WERI-Rb-1 (cell line): Measurements from ENCODE around the gene PTPRN2.

Experiments used
- DNase-seq: peaks from one replicate; pipeline ENCODE4 v3.0.0-alpha.2; 2020
- H3K27ac ChIP-seq: fragments of 250-450 bp; sonication (Bioruptor Pico); 2 replicates; pipeline ENCODE4 v1.5.1; 2020; ENCODE audit warnings: mild to moderate bottlenecking, moderate library complexity
- H3K27me3 ChIP-seq: fragments of 250-450 bp; sonication (Bioruptor Pico); 2 replicates; pipeline ENCODE4 v1.5.1; 2021; ENCODE audit warnings: mild to moderate bottlenecking, low read depth, moderate library complexity; ENCODE audit not compliant: insufficient read depth, severe bottlenecking
- H3K36me3 ChIP-seq: fragments of 250-450 bp; sonication (Bioruptor Pico); 2 replicates; pipeline ENCODE4 v1.5.1; 2020; ENCODE audit warnings: mild to moderate bottlenecking, moderate library complexity
- H3K4me3 ChIP-seq: 2 replicates; pipeline ENCODE4 v1.5.1; 2011; ENCODE audit warnings: low read depth, mild to moderate bottlenecking, control low read depth, low read length
- H3K9me3 ChIP-seq: fragments of 250-450 bp; sonication (Bioruptor Pico); 2 replicates; pipeline ENCODE4 v1.5.1; 2021; ENCODE audit warnings: mild to moderate bottlenecking, moderate library complexity; ENCODE audit not compliant: severe bottlenecking
- TF ChIP-seq, protein P1 (sequence below): IDR thresholded peaks from 2 replicates; pipeline ENCODE4 v1.5.1; 2011; ENCODE audit warnings: low read depth, mild to moderate bottlenecking, control low read depth, inconsistent platforms, low read length

Gene PTPRN2

DNA sequence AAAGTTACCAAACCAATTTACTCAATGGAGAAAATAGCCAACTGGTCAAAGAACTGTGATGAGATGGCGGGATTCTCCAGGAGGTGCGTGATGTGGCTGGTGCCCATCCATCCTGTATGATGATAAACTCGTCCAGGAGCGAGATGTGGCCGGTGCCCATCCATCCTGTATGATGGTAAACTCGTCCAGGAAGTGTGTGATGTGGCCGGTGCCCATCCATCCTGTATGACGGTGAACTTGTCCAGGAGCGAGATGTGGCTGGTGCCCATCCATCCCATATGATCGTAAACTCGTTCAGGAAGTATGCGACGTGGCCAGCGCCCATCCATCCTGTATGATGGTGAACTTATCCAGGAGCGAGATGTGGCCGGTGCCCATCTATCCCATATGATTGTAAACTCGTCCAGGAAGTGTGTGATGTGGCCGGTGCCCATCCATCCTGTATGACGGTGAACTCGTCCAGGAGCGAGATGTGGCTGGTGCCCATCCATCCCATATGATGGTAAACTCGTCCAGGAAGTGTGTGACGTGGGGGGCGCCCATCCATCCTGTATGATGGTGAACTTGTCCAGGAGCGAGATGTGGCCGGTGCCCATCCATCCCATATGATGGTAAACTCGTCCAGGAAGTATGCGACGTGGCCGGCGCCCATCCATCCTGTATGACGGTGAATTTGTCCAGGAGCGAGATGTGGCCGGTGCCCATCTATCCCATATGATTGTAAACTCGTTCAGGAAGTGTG, 754.6 kb downstream of the PTPRN2 start:
- H3K27me3 ChIP-seq, result no peaks in the 10 kb centered on the region
- no peak for DNase-seq
- no peak overlapping the region for H3K27ac ChIP-seq
- no peaks in the 10 kb centered on the region for H3K36me3 ChIP-seq
- no peaks in the 10 kb centered on the region for H3K9me3 ChIP-seq
- TF ChIP-seq, protein P1, sequence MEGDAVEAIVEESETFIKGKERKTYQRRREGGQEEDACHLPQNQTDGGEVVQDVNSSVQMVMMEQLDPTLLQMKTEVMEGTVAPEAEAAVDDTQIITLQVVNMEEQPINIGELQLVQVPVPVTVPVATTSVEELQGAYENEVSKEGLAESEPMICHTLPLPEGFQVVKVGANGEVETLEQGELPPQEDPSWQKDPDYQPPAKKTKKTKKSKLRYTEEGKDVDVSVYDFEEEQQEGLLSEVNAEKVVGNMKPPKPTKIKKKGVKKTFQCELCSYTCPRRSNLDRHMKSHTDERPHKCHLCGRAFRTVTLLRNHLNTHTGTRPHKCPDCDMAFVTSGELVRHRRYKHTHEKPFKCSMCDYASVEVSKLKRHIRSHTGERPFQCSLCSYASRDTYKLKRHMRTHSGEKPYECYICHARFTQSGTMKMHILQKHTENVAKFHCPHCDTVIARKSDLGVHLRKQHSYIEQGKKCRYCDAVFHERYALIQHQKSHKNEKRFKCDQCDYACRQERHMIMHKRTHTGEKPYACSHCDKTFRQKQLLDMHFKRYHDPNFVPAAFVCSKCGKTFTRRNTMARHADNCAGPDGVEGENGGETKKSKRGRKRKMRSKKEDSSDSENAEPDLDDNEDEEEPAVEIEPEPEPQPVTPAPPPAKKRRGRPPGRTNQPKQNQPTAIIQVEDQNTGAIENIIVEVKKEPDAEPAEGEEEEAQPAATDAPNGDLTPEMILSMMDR, result no peak
- no peak overlapping the region for H3K4me3 ChIP-seq

DNA sequence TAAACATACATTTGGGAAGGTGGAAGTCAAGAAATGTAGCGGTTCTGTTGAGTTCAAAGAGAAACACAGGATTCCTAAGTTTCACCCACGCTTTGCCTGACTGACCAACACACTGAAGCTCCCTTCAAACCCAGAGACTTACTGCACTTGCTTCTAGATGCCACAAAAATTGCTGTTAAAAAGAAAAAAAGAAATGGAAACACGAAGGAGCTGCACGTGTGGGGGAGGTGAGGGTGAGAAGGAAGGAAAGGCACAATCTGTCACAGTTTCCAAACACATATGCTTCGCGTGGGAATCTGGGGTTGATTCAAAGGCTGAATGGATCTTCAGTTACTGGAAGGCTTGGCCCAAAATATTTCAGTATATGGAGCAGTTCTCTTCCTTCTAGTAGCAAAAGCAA, 755.2 kb downstream of the PTPRN2 start:
- H3K27ac ChIP-seq, result no peak overlapping the region
- TF ChIP-seq, protein P1, result no peak
- H3K9me3 ChIP-seq, result no peaks in the 10 kb centered on the region
- no peak for DNase-seq
- H3K4me3 ChIP-seq, result no peak overlapping the region
- H3K27me3 ChIP-seq, result no peaks in the 10 kb centered on the region
- H3K36me3 ChIP-seq, result no peaks in the 10 kb centered on the region

DNA sequence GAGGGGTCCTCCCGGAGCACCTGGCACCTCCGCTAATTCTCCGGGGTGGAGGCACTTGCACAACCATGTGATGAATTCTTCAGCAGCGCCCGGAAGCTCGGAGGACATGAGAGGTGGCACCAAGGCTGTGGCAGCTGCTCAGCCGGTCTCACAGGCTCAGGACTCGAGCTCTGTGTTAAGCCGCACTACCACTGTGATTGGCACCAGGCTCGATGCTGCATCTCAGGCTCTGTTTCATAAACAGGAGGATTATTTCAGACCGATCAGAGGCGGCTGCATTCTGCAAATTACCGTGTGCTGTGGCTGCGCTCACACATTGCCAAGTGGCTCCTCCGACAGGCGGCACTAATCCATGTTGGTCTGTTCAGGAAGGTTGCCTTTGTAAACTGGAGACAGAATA, 755.6 kb downstream of the PTPRN2 start:
- H3K27ac ChIP-seq, result no peak overlapping the region
- H3K36me3 ChIP-seq, result no peaks in the 10 kb centered on the region
- H3K27me3 ChIP-seq, result no peaks in the 10 kb centered on the region
- no peaks in the 10 kb centered on the region for H3K9me3 ChIP-seq
- H3K4me3 ChIP-seq, result no peak overlapping the region
- TF ChIP-seq, protein P1, result no peak
- peak; percentile 40 for DNase-seq

DNA sequence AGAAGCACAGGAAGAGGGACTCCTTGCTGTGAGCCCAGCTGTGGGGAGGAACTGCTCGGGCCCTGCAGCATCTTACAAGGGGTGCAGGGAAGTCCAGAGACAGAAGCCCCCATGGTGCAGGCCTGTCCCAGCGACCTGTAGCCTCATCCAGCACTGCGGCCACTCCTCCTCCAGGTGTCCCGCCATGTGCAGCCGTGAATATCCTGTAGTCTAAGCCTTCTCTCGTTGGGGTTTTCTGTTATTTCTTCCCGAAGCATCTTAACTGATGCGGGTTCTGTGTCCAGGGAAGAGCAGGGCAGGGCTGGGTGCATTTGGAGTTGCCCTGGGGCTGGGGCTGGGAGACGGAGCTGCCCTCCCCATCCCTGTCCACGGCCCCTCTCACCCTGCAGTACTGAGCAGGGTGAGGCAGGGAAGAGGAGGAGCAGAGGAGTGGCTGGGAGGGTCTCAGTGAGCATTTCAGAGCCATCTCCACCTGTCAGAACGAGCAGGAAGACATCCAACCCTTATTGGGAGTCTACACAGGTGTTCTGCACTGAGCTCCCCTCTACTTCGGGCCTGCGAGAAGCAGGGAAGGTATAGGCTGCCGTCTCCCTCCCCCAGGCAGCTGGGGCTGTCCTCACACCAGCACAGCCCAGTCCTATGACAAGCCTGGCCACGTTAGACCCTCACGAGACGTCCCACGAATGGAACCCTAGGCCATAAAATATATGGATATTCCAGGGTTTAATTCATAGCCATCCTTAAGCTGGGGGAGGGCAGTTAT, 756.3 kb downstream of the PTPRN2 start:
- Histone ChIP-seq H3K36me3 (no peaks in the 10 kb centered on the region), H3K27ac (no peak overlapping the region), H3K9me3 (no peaks in the 10 kb centered on the region), H3K27me3 (no peaks in the 10 kb centered on the region), H3K4me3 (no peak overlapping the region)
- TF ChIP-seq, protein P1, result no peak
- DNase-seq, result no peak

GRCh38 chr7:157830331-157830730, 757.3 kb downstream of the PTPRN2 start:
- H3K27me3 ChIP-seq, result no peaks in the 10 kb centered on the region
- TF ChIP-seq, protein P1, result no peak
- DNase-seq, result no peak

More at GRCh38 chr7:157830331-157830730, 757.3 kb downstream of the PTPRN2 start:
- no peak overlapping the region for H3K4me3 ChIP-seq
- no peaks in the 10 kb centered on the region for H3K9me3 ChIP-seq
- no peaks in the 10 kb centered on the region for H3K36me3 ChIP-seq
- no peak overlapping the region for H3K27ac ChIP-seq
